IMR-90 (cell line): ENCODE measurements around the gene SLC22A15. TPM values are rescaled to one million over a fixed set of nuclear protein-coding genes. Genes with fewer than 3 reads are reported as not detected.

Source experiments
- ATAC-seq: fragments of 200-7000 bp; cut with Tn5 transposase; 2 replicates; pipeline ENCODE4 v1.9.1; 2020; ENCODE audit warnings: low read depth, mild to moderate bottlenecking, moderate library complexity
- BruUV-seq: library from RNA; stranded (reverse); fragments of 400-500 nt; replicated peaks from 2 replicates; lab custom pipeline; 2021; lab: Mats Ljungman, UMichigan
- CTCF ChIA-PET: fragments of 300-600 bp; formaldehyde crosslinking; extraction: SDS; loops from one replicate; lab custom pipeline; 2021; ENCODE audit warnings: antibody characterized with exemption; lab: Yijun Ruan, JAX
- POLR2A ChIA-PET: fragments of 300-600 bp; sonication (Branson Sonifier 250); formaldehyde crosslinking; loops from one replicate; lab custom pipeline; 2022; ENCODE audit warnings: antibody characterized with exemption; ENCODE audit not compliant: unreplicated experiment; lab: Charles Lee
- DNase-seq: peaks from one replicate; pipeline ENCODE4 v3.0.0; 2013
- H2AFZ ChIP-seq: replicated peaks from 2 replicates; pipeline ENCODE3; 2013; ENCODE audit warnings: low read length, mild to moderate bottlenecking; ENCODE audit not compliant: poor library complexity
- H2AK5ac ChIP-seq: 2 replicates; pipeline ENCODE4 v1.6.1; 2013; ENCODE audit warnings: low read depth, low read length, inconsistent platforms
- H2AK9ac ChIP-seq: replicated peaks from 2 replicates; pipeline ENCODE3; 2013; ENCODE audit warnings: mild to moderate bottlenecking, low read depth, low read length, moderate library complexity; ENCODE audit not compliant: poor library complexity
- H2BK120ac ChIP-seq: 2 replicates; pipeline ENCODE4 v1.6.1; 2013; ENCODE audit warnings: low read depth, low read length, inconsistent platforms
- H2BK15ac ChIP-seq: 3 replicates; pipeline ENCODE4 v1.6.1; 2013; ENCODE audit warnings: low read depth, low read length, inconsistent platforms
- H2BK20ac ChIP-seq: 2 replicates; pipeline ENCODE4 v1.6.1; 2013; ENCODE audit warnings: low read depth, mild to moderate bottlenecking, inconsistent platforms, low read length, moderate library complexity
- H2BK5ac ChIP-seq: 2 replicates; pipeline ENCODE4 v1.6.1; 2013; ENCODE audit warnings: mild to moderate bottlenecking, low read depth, low read length, inconsistent platforms; ENCODE audit not compliant: poor library complexity, severe bottlenecking
- H3K14ac ChIP-seq: replicated peaks from 2 replicates; pipeline ENCODE4 v1.6.1; 2013; ENCODE audit warnings: low read depth, low read length, inconsistent platforms
- H3K18ac ChIP-seq: 2 replicates; pipeline ENCODE4 v1.6.1; 2013; ENCODE audit warnings: low read depth, low read length, control low read depth
- H3K23ac ChIP-seq: 2 replicates; pipeline ENCODE4 v1.6.1; 2013; ENCODE audit warnings: low read depth, low read length, inconsistent platforms
- H3K27ac ChIP-seq: 2 replicates; pipeline ENCODE4 v1.5.1; 2013; ENCODE audit warnings: mild to moderate bottlenecking, control low read depth, low read length; ENCODE audit not compliant: insufficient read depth
- H3K27me3 ChIP-seq: 2 replicates; pipeline ENCODE4 v1.6.1; 2013; ENCODE audit warnings: low read length; ENCODE audit not compliant: control insufficient read depth, insufficient read depth
- H3K36me3 ChIP-seq: 2 replicates; pipeline ENCODE4 v1.6.1; 2013; ENCODE audit warnings: low read length, mixed read lengths; ENCODE audit not compliant: control insufficient read depth, insufficient read depth
- H3K4ac ChIP-seq: 2 replicates; pipeline ENCODE4 v1.6.1; 2013; ENCODE audit warnings: low read depth, low read length, inconsistent platforms
- H3K4me1 ChIP-seq: 2 replicates; pipeline ENCODE4 v1.6.1; 2013; ENCODE audit warnings: low read length, mixed read lengths; ENCODE audit not compliant: control insufficient read depth, insufficient read depth
- H3K4me2 ChIP-seq: 2 replicates; pipeline ENCODE4 v1.6.1; 2013; ENCODE audit warnings: low read depth, mild to moderate bottlenecking, control low read depth, low read length, moderate library complexity
- H3K4me3 ChIP-seq: 2 replicates; pipeline ENCODE4 v1.5.1; 2013; ENCODE audit warnings: low read depth, mild to moderate bottlenecking, control low read depth, low read length, moderate library complexity; ENCODE audit not compliant: insufficient read depth
- H3K56ac ChIP-seq: 2 replicates; pipeline ENCODE4 v1.6.1; 2013; ENCODE audit warnings: low read length, inconsistent platforms; ENCODE audit not compliant: insufficient read depth; ENCODE audit errors: extremely low read depth
- H3K79me1 ChIP-seq, 2 experiments: 2 replicates each; pipeline ENCODE4 v1.6.1; 2013; ENCODE audit warnings: low read length in 2 of 2, inconsistent platforms in 1 of 2, low read depth in 1 of 2
- H3K9ac ChIP-seq: 2 replicates; pipeline ENCODE4 v1.6.1; 2013; ENCODE audit warnings: low read depth, low read length, control low read depth
- H3K9me1 ChIP-seq: 2 replicates; pipeline ENCODE4 v1.6.1; 2013; ENCODE audit warnings: low read length, inconsistent platforms; ENCODE audit not compliant: insufficient read depth
- H3K9me3 ChIP-seq: 2 replicates; pipeline ENCODE4 v1.6.1; 2013; ENCODE audit warnings: low read length; ENCODE audit not compliant: control insufficient read depth, insufficient read depth
- H4K20me1 ChIP-seq: 2 replicates; pipeline ENCODE4 v1.6.1; 2013; ENCODE audit warnings: low read length, inconsistent platforms; ENCODE audit not compliant: insufficient read depth
- H4K5ac ChIP-seq: 2 replicates; pipeline ENCODE4 v1.6.1; 2013; ENCODE audit warnings: mild to moderate bottlenecking, low read depth, low read length, control low read depth
- H4K8ac ChIP-seq, 2 experiments: 2 replicates each; pipeline ENCODE4 v1.6.1; 2013; ENCODE audit warnings: low read depth in 2 of 2, low read length in 2 of 2, control low read depth in 1 of 2, inconsistent platforms in 1 of 2
- H4K91ac ChIP-seq: 2 replicates; pipeline ENCODE4 v1.6.1; 2013; ENCODE audit warnings: low read depth, low read length, inconsistent platforms; ENCODE audit not compliant: insufficient read depth
- BHLHE40 ChIP-seq: fragments of 150-350 bp; IDR thresholded peaks from 2 replicates; pipeline ENCODE4 v1.6.1; 2016; ENCODE audit warnings: mild to moderate bottlenecking, low read depth, low read length
- CEBPB ChIP-seq: IDR thresholded peaks from 2 replicates; pipeline ENCODE4 v1.6.1; 2012; ENCODE audit warnings: low read depth, low read length, improper control_type of control experiment
- CHD1 ChIP-seq: IDR thresholded peaks from 2 replicates; pipeline ENCODE4 v1.6.1; 2012; ENCODE audit warnings: low read depth, low read length, improper control_type of control experiment
- FOS ChIP-seq: fragments of 150-350 bp; IDR thresholded peaks from 2 replicates; pipeline ENCODE4 v1.6.1; 2016; ENCODE audit warnings: low read depth, low read length
- MAFK ChIP-seq: IDR thresholded peaks from 2 replicates; pipeline ENCODE4 v1.6.1; 2012; ENCODE audit warnings: low read depth, low read length, improper control_type of control experiment
- MAZ ChIP-seq: IDR thresholded peaks from 2 replicates; pipeline ENCODE4 v1.6.1; 2012; ENCODE audit warnings: low read depth, mild to moderate bottlenecking, low read length, improper control_type of control experiment, moderate library complexity, borderline replicate concordance
- MXI1 ChIP-seq: IDR thresholded peaks from 2 replicates; pipeline ENCODE4 v1.6.1; 2012; ENCODE audit warnings: low read depth, mild to moderate bottlenecking, low read length, moderate library complexity, borderline replicate concordance
- NFE2L2 ChIP-seq: fragments of 150-350 bp; IDR thresholded peaks from 2 replicates; pipeline ENCODE4 v1.6.1; 2016; ENCODE audit warnings: low read depth, mild to moderate bottlenecking, low read length
- POLR2A ChIP-seq: IDR thresholded peaks from 2 replicates; pipeline ENCODE4 v1.6.1; 2012; ENCODE audit warnings: mild to moderate bottlenecking, low read depth, low read length
- RAD21 ChIP-seq: IDR thresholded peaks from 2 replicates; pipeline ENCODE4 v1.6.1; 2012; ENCODE audit warnings: low read length, improper control_type of control experiment
- RCOR1 ChIP-seq: IDR thresholded peaks from 2 replicates; pipeline ENCODE4 v1.6.1; 2012; ENCODE audit warnings: mild to moderate bottlenecking, low read length, improper control_type of control experiment; ENCODE audit not compliant: insufficient replicate concordance
- RFX5 ChIP-seq: IDR thresholded peaks from 2 replicates; pipeline ENCODE4 v1.8.0; 2012; ENCODE audit warnings: low read depth, mild to moderate bottlenecking, low read length, moderate library complexity
- SMC3 ChIP-seq: fragments of 150-350 bp; IDR thresholded peaks from 2 replicates; pipeline ENCODE4 v1.6.1; 2016; ENCODE audit warnings: low read depth, mild to moderate bottlenecking, antibody characterized with exemption, low read length, moderate library complexity
- WGBS, 2 experiments: methylation state at CpG; one replicate each; pipeline versions ENCODE4 v1.1.5 to v1.1.7; 2013; ENCODE audit warnings: missing lambda C conversion rate in 2 of 2; ENCODE audit not compliant: insufficient read length in 1 of 2; ENCODE audit errors: extremely low coverage in 2 of 2; 5-methylcytosine and 5-hydroxymethylcytosine counted together
- dilution Hi-C: fragments of 300-500 bp; cut with HindIII; formaldehyde crosslinking; loops from one replicate; pipeline ENCODE4 v1.14.3; 2018; ENCODE audit warnings: low sequenced_read_pairs; ENCODE audit not compliant: unreplicated experiment
- in situ Hi-C: fragments of 300-500 bp; cut with MboI; formaldehyde crosslinking; loops from 3 replicates; pipeline ENCODE4 v1.14.3; 2019; ENCODE audit warnings: low sequenced_read_pairs, inconsistent platforms, mixed read lengths
- intact Hi-C: fragments of 100-400 bp; cut with micrococcal nuclease; formaldehyde crosslinking; loops from 2 replicates; pipeline ENCODE4 v1.10.0; 2022
- polyA plus RNA-seq, 3 experiments: library from polyadenylated mRNA; depleted of rRNA; stranded (reverse); fragments of >200 nt; gene quantifications; 2 replicates each; pipeline ENCODE4 v1.2.3, GENCODE V29; 2012; ENCODE audit warnings: low replicate concordance in 1 of 3
- total RNA-seq: library from RNA; depleted of rRNA; stranded (reverse); fragments of >200 nt; gene quantifications from 2 replicates; pipeline ENCODE4 v1.2.3, GENCODE V29; 2012
- TF ChIP-seq, protein P1 (sequence below): fragments of 150-350 bp; IDR thresholded peaks from 2 replicates; pipeline ENCODE4 v1.6.1; 2016; ENCODE audit warnings: low read depth, mild to moderate bottlenecking, low read length, moderate library complexity, borderline replicate concordance
- TF ChIP-seq, protein P2 (sequence below): conservative IDR thresholded peaks from 2 replicates; pipeline ENCODE4 v1.5.1; 2012; ENCODE audit warnings: mild to moderate bottlenecking, low read depth, low read length, improper control_type of control experiment
- TF ChIP-seq, protein P3 (sequence below): fragments of 150-350 bp; IDR thresholded peaks from 2 replicates; pipeline ENCODE4 v1.6.1; 2017; ENCODE audit warnings: mild to moderate bottlenecking, antibody characterized with exemption, low read length, low read depth

Gene SLC22A15
- total and polyA plus RNA-seq, 2 of the 4 experiments (the other 2 are of a cell fraction), result under 0.01 to 0.02 TPM

DNA sequence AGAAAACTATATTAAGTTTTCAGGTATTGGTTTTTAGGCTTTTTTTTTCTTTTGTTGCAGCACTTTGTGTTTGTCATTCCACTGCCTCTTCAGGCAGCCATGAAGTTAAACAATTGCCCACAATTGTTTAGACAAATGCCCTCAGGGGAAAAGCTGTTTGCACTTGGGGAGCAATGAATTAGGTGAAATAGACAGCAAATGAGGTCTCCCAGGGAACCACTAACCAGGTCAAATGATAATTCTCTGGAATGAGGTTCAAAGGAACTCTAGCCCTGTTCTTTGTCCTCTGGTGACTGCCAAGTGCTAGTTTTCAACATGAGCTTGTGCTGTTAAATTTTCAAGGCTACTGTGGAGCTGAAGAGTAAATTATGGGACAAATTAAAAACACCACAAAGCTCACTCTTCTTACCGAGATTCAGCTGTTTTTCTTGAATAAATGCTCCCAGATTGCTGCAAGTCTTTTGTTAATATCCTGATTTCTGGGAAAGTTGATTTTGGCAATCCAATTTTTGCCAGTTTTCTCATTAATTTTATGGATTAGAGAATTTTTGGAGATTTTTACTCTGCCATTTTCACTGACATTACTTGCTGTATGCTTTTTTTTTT lies 119.8 kb downstream of the SLC22A15 start:
- no peaks in the 10 kb centered on the region for H3K36me3 ChIP-seq
- no peak overlapping the region for H3K56ac ChIP-seq
- in situ Hi-C loops, result no loop called here
- no peak overlapping the region for H4K5ac ChIP-seq
- no peak for ATAC-seq
- no peak overlapping the region for H3K18ac ChIP-seq
- H2BK15ac ChIP-seq, result no peak overlapping the region
- no peaks in the 10 kb centered on the region for H3K9me3 ChIP-seq
- intact Hi-C loops, result no loop called here
- TF ChIP-seq BHLHE40 (no peak), RAD21 (no peak), POLR2A (no peak), CHD1 (no peak), MAZ (no peak), NFE2L2 (no peak), SMC3 (no peak), MAFK (no peak), MXI1 (no peak), FOS (no peak), RCOR1 (no peak), RFX5 (no peak), CEBPB (no peak)
- TF ChIP-seq, protein P1, sequence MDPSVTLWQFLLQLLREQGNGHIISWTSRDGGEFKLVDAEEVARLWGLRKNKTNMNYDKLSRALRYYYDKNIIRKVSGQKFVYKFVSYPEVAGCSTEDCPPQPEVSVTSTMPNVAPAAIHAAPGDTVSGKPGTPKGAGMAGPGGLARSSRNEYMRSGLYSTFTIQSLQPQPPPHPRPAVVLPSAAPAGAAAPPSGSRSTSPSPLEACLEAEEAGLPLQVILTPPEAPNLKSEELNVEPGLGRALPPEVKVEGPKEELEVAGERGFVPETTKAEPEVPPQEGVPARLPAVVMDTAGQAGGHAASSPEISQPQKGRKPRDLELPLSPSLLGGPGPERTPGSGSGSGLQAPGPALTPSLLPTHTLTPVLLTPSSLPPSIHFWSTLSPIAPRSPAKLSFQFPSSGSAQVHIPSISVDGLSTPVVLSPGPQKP, result no peak
- TF ChIP-seq, protein P2, sequence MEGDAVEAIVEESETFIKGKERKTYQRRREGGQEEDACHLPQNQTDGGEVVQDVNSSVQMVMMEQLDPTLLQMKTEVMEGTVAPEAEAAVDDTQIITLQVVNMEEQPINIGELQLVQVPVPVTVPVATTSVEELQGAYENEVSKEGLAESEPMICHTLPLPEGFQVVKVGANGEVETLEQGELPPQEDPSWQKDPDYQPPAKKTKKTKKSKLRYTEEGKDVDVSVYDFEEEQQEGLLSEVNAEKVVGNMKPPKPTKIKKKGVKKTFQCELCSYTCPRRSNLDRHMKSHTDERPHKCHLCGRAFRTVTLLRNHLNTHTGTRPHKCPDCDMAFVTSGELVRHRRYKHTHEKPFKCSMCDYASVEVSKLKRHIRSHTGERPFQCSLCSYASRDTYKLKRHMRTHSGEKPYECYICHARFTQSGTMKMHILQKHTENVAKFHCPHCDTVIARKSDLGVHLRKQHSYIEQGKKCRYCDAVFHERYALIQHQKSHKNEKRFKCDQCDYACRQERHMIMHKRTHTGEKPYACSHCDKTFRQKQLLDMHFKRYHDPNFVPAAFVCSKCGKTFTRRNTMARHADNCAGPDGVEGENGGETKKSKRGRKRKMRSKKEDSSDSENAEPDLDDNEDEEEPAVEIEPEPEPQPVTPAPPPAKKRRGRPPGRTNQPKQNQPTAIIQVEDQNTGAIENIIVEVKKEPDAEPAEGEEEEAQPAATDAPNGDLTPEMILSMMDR, result no peak
- TF ChIP-seq, protein P3, sequence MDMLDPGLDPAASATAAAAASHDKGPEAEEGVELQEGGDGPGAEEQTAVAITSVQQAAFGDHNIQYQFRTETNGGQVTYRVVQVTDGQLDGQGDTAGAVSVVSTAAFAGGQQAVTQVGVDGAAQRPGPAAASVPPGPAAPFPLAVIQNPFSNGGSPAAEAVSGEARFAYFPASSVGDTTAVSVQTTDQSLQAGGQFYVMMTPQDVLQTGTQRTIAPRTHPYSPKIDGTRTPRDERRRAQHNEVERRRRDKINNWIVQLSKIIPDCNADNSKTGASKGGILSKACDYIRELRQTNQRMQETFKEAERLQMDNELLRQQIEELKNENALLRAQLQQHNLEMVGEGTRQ, result no peak
- H4K8ac ChIP-seq, result no peak overlapping the region
- no peak overlapping the region for H2AK9ac ChIP-seq
- H2BK20ac ChIP-seq, result no peak overlapping the region
- no peak overlapping the region for H3K4me2 ChIP-seq
- no peaks in the 10 kb centered on the region for H3K4me1 ChIP-seq
- BruUV-seq, result no TSS peak
- DNase-seq, result no peak
- H2BK120ac ChIP-seq, result no peak overlapping the region
- POLR2A ChIA-PET, result no interaction called here
- H2AK5ac ChIP-seq, result no peak overlapping the region
- no peaks in the 10 kb centered on the region for H3K27me3 ChIP-seq
- H2AFZ ChIP-seq, result no peak overlapping the region
- no peak overlapping the region for H3K14ac ChIP-seq
- H3K4me3 ChIP-seq, result no peak overlapping the region
- no CpG with 5 or more reads among the region's 1 CpG for WGBS, 2 experiments
- H3K23ac ChIP-seq, result no peak overlapping the region
- no peaks in the 10 kb centered on the region for H3K9me1 ChIP-seq
- no peaks in the 10 kb centered on the region for H4K20me1 ChIP-seq
- H3K27ac ChIP-seq, result no peak overlapping the region
- no peak overlapping the region for H2BK5ac ChIP-seq
- H3K9ac ChIP-seq, result no peak overlapping the region
- no peak overlapping the region for H3K4ac ChIP-seq
- CTCF ChIA-PET, result interaction anchor here (0.6 kb wide), 1 partner anchor 868 kb away, joined by 5 read pairs; no protein-coding TSS in a partner anchor
- dilution Hi-C loops, result no loop called here
- H4K91ac ChIP-seq, result no peak overlapping the region
- H3K79me1 ChIP-seq, result no peaks in the 10 kb centered on the region
